Panc1 (cell line): ENCODE measurements around the gene FAF1. TPM values are rescaled to one million over a fixed set of nuclear protein-coding genes. Genes with fewer than 3 reads are reported as not detected.

Experiments used
- ATAC-seq: fragments of 200-7000 bp; cut with Tn5 transposase; 2 replicates; pipeline ENCODE4 v1.9.1; 2020; ENCODE audit warnings: mild to moderate bottlenecking, moderate library complexity
- BruUV-seq: library from RNA; stranded (reverse); fragments of 400-500 nt; replicated peaks from 2 replicates; lab custom pipeline; 2021; lab: Mats Ljungman, UMichigan
- CTCF ChIA-PET: fragments of 300-600 bp; sonication (Branson Sonifier 250); formaldehyde crosslinking; loops from one replicate; lab custom pipeline; 2022; ENCODE audit warnings: antibody characterized with exemption; lab: Charles Lee
- POLR2A ChIA-PET: fragments of 300-600 bp; sonication (Branson Sonifier 250); formaldehyde crosslinking; loops from one replicate; lab custom pipeline; 2022; ENCODE audit warnings: antibody characterized with exemption; lab: Charles Lee
- DNase-seq: peaks from one replicate; pipeline ENCODE4 v3.0.0-alpha.2; 2010; ENCODE audit warnings: low read depth, low spot score
- H3K27ac ChIP-seq: 2 replicates; pipeline ENCODE4 v1.5.1; 2011; ENCODE audit warnings: mild to moderate bottlenecking, low read length, inconsistent platforms
- H3K27me3 ChIP-seq: fragments of 200-500 bp; sonication (Bioruptor generic); 2 replicates; pipeline ENCODE4 v1.6.0; 2014; ENCODE audit warnings: low read length, inconsistent platforms; ENCODE audit not compliant: control insufficient read depth, insufficient read depth
- H3K36me3 ChIP-seq: fragments of 200-500 bp; sonication (Bioruptor generic); 2 replicates; pipeline ENCODE4 v1.5.1; 2014; ENCODE audit warnings: inconsistent platforms, mild to moderate bottlenecking, low read length, moderate library complexity; ENCODE audit not compliant: control insufficient read depth, insufficient read depth
- H3K4me1 ChIP-seq: 2 replicates; pipeline ENCODE4 v1.5.1; 2011; ENCODE audit warnings: inconsistent platforms, mild to moderate bottlenecking, low read length, moderate library complexity; ENCODE audit not compliant: control insufficient read depth, insufficient read depth
- H3K4me3 ChIP-seq, 2 experiments: 2 replicates each; pipeline ENCODE4 v1.5.1; 2011 to 2012; ENCODE audit warnings: low read depth in 2 of 2, low read length in 2 of 2, mild to moderate bottlenecking in 2 of 2, inconsistent platforms in 1 of 2, moderate library complexity in 1 of 2
- H3K9me3 ChIP-seq: fragments of 200-500 bp; sonication (Bioruptor generic); 2 replicates; pipeline ENCODE4 v1.5.1; 2014; ENCODE audit warnings: low read depth, mild to moderate bottlenecking, inconsistent platforms, low read length, moderate library complexity; ENCODE audit not compliant: control insufficient read depth, insufficient read depth
- POLR2AphosphoS5 ChIP-seq: IDR thresholded peaks from 2 replicates; pipeline ENCODE4 v1.6.1; 2012; ENCODE audit warnings: mild to moderate bottlenecking, low read depth, low read length, moderate library complexity
- REST ChIP-seq, 2 experiments: IDR thresholded peaks; 2 replicates each; pipeline ENCODE4 v1.6.1; 2011 to 2012; ENCODE audit warnings: low read depth in 2 of 2, control low read depth in 1 of 2, low read length in 1 of 2, mild to moderate bottlenecking in 1 of 2, moderate library complexity in 1 of 2; ENCODE audit not compliant: insufficient read depth in 1 of 2
- SIN3A ChIP-seq: IDR thresholded peaks from 2 replicates; pipeline ENCODE4 v1.6.1; 2012; ENCODE audit warnings: low read depth, mild to moderate bottlenecking, low read length, moderate library complexity, borderline replicate concordance; ENCODE audit not compliant: insufficient read depth
- TCF7L2 ChIP-seq: IDR thresholded peaks from 2 replicates; pipeline ENCODE4 v1.6.1; 2011; ENCODE audit warnings: mild to moderate bottlenecking, low read depth, low read length, inconsistent platforms
- in situ Hi-C: cut with HindIII; loops from 2 replicates; pipeline ENCODE4 v1.10.0; 2016; ENCODE audit warnings: low sequenced_read_pairs, low pct_unique_long_range_greater_than_20kb
- intact Hi-C: fragments of 100-400 bp; cut with micrococcal nuclease; formaldehyde crosslinking; loops from one replicate; pipeline ENCODE4 v1.10.0; 2022; ENCODE audit not compliant: unreplicated experiment
- total RNA-seq: library from RNA; stranded (reverse); gene quantifications from one replicate; pipeline ENCODE4 v1.2.1, GENCODE V29; 2021; ENCODE audit not compliant: unreplicated experiment
- TF ChIP-seq, protein P1 (sequence below): fragments of 450-650 bp; IDR thresholded peaks from 2 replicates; pipeline ENCODE4 v1.5.1; 2017; ENCODE audit warnings: mild to moderate bottlenecking

The FAF1 gene
- total RNA-seq, 1 experiment from 2014 or later = 101 TPM

DNA sequence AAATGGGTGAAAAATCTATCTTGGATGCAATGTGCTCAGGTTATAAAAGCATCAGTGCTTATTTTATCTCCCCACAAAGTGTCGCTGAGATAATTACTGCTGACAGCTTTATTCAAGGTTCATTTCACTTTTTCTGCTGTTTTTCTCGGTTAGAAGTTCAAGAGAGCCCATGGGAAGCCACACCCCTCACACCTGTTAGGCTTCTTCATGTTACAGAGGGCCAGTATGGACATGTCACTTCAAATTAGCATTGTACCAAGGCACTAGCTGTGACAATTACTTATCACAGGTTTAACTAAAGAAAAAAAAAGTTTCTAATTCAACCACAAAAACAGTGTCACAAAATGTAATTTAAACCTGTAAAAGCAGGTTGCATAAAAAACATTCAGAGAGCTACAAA lies 349.5 kb downstream of the FAF1 start:
- CTCF ChIA-PET = interaction anchor here (0.7 kb wide), 1 partner anchor 125 kb away, joined by 3 read pairs; no protein-coding TSS in a partner anchor
- TF ChIP-seq, protein P1, sequence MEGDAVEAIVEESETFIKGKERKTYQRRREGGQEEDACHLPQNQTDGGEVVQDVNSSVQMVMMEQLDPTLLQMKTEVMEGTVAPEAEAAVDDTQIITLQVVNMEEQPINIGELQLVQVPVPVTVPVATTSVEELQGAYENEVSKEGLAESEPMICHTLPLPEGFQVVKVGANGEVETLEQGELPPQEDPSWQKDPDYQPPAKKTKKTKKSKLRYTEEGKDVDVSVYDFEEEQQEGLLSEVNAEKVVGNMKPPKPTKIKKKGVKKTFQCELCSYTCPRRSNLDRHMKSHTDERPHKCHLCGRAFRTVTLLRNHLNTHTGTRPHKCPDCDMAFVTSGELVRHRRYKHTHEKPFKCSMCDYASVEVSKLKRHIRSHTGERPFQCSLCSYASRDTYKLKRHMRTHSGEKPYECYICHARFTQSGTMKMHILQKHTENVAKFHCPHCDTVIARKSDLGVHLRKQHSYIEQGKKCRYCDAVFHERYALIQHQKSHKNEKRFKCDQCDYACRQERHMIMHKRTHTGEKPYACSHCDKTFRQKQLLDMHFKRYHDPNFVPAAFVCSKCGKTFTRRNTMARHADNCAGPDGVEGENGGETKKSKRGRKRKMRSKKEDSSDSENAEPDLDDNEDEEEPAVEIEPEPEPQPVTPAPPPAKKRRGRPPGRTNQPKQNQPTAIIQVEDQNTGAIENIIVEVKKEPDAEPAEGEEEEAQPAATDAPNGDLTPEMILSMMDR = no peak
- TF ChIP-seq REST (IDR thresholded peaks at IDR 0.05; ENCODE audit: insufficient read depth in 1 of 2, low read depth in 2 of 2, low read length in 1 of 2) (no peak), POLR2AphosphoS5 (no peak), SIN3A (no peak), TCF7L2 (no peak)
- ATAC-seq = no peak
- Histone ChIP-seq H3K27me3 (no peaks in the 10 kb centered on the region), H3K4me1 (peaks cover under 1% of the 10 kb centered on the region; the same call in 1 of the 2 replicates), H3K27ac (no peak overlapping the region), H3K36me3 (no peaks in the 10 kb centered on the region), H3K9me3 (no peaks in the 10 kb centered on the region), H3K4me3 (no peak overlapping the region)
- no TSS peak for BruUV-seq
- intact Hi-C loops = no loop called here
- in situ Hi-C loops = no loop called here
- DNase-seq = no peak
- POLR2A ChIA-PET = no interaction called here

DNA sequence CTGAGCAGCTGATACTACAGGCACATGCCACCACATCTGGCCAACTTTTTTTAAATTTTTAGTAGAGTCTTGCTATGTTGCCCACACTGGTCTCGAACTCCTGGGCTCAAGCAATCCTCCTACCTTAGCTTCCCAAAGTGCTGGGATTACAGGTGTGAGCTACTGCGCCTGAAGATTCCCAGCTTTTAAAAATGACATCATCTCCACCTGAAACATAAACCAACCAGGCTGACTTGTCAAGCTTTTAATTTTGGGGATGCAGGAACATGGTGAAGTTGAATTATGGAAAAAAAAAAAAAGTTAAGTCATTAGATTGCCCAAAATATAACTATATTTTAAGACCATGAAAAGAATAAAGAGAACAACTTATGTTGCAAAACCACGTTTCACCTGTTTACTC lies 350.6 kb downstream of the FAF1 start:
- CTCF ChIA-PET = interaction anchor here (0.6 kb wide), 1 partner anchor 30 kb away, joined by 7 read pairs; no protein-coding TSS in a partner anchor
- H3K4me1 ChIP-seq = peaks cover 3% of the 10 kb centered on the region; the same call in 1 of the 2 replicates
- DNase-seq (no peak), ATAC-seq (no peak)
- no peaks in the 10 kb centered on the region for H3K27me3 ChIP-seq
- H3K27ac ChIP-seq = no peak overlapping the region
- POLR2A ChIA-PET = interaction anchor here (0.7 kb wide), 1 partner anchor 405 kb away, joined by 5 read pairs; no protein-coding TSS in a partner anchor
- in situ Hi-C loops (no loop called here), intact Hi-C loops (no loop called here)
- no peak for TF ChIP-seq REST (IDR thresholded peaks at IDR 0.05; ENCODE audit: insufficient read depth in 1 of 2, low read depth in 2 of 2, low read length in 1 of 2)
- TF ChIP-seq, protein P1 = no peak
- TF ChIP-seq POLR2AphosphoS5 = no peak
- TF ChIP-seq TCF7L2 = no peak
- BruUV-seq = no TSS peak
- H3K4me3 ChIP-seq = no peak overlapping the region
- no peaks in the 10 kb centered on the region for H3K36me3 ChIP-seq
- H3K9me3 ChIP-seq = no peaks in the 10 kb centered on the region
